ENCODE data around the gene RASA4B. TPM values are rescaled to one million over a fixed set of nuclear protein-coding genes. Genes with fewer than 3 reads are reported as not detected.
"Not testable (repeated sequence)": the region's sequence is repeated elsewhere in the genome, so short reads cannot be mapped to it uniquely, and the experiment has no call there.

The RASA4B gene
- total RNA-seq, 1 experiment from 2014 or later: 1.1 TPM

- peak; percentile 94 for DNase-seq (ENCODE audit: low read depth, low spot score)
- in situ Hi-C loops (cut with HindIII; ENCODE audit: low pct_unique_long_range_greater_than_20kb, low sequenced_read_pairs): no loop called here
Measured at GRCh38 chr7:102464577-102465280, 52.8 kb downstream of the RASA4B start, which contains the start of the genes ALKBH4 and LRWD1. Gene ALKBH4 (minus strand): TSS chr7:102464863. CDS start chr7:102464836, 27 bp downstream. Gene LRWD1 (plus strand): TSS chr7:102464984. CDS start chr7:102465081, 97 bp downstream.

- no peak for DNase-seq (ENCODE audit: low read depth, low spot score)
- in situ Hi-C loops (cut with HindIII; ENCODE audit: low pct_unique_long_range_greater_than_20kb, low sequenced_read_pairs): no loop called here
Measured at GRCh38 chr7:102463841-102464576, 53.6 kb downstream of the RASA4B start.

GRCh38 chr7:102460467-102460866 lies 57.1 kb downstream of the RASA4B start:
- in situ Hi-C loops (cut with HindIII; ENCODE audit: low pct_unique_long_range_greater_than_20kb, low sequenced_read_pairs): no loop called here
- no peak for DNase-seq (ENCODE audit: low read depth, low spot score)

- DNase-seq (ENCODE audit: low read depth, low spot score): no peak
- in situ Hi-C loops (cut with HindIII; ENCODE audit: low pct_unique_long_range_greater_than_20kb, low sequenced_read_pairs): no loop called here
Measured at GRCh38 chr7:102459221-102459844, 58.2 kb downstream of the RASA4B start.

- in situ Hi-C loops (cut with HindIII; ENCODE audit: low pct_unique_long_range_greater_than_20kb, low sequenced_read_pairs): no loop called here
Measured at GRCh38 chr7:102457352-102457924, 60.1 kb downstream of the RASA4B start.

GRCh38 chr7:102456327-102456726 lies 61.2 kb downstream of the RASA4B start:
- in situ Hi-C loops (cut with HindIII; ENCODE audit: low pct_unique_long_range_greater_than_20kb, low sequenced_read_pairs): no loop called here
- DNase-seq (ENCODE audit: low read depth, low spot score): no peak

More at GRCh38 chr7:102457352-102457924, 60.1 kb downstream of the RASA4B start:
- DNase-seq (ENCODE audit: low read depth, low spot score): no peak

GRCh38 chr7:102455596-102455995 lies 62.0 kb downstream of the RASA4B start:
- in situ Hi-C loops (cut with HindIII; ENCODE audit: low pct_unique_long_range_greater_than_20kb, low sequenced_read_pairs): no loop called here
- DNase-seq (ENCODE audit: low read depth, low spot score): no peak

- in situ Hi-C loops (cut with HindIII; ENCODE audit: low pct_unique_long_range_greater_than_20kb, low sequenced_read_pairs); DNase-seq (ENCODE audit: low read depth, low spot score): not testable (repeated sequence)
Measured at GRCh38 chr7:102454932-102455331, 62.6 kb downstream of the RASA4B start.

- in situ Hi-C loops (cut with HindIII; ENCODE audit: low pct_unique_long_range_greater_than_20kb, low sequenced_read_pairs): no loop called here
- no peak for DNase-seq (ENCODE audit: low read depth, low spot score)
Measured at GRCh38 chr7:102454468-102454867, 63.1 kb downstream of the RASA4B start.

GRCh38 chr7:102453319-102453718 lies 64.3 kb downstream of the RASA4B start:
- in situ Hi-C loops (cut with HindIII; ENCODE audit: low pct_unique_long_range_greater_than_20kb, low sequenced_read_pairs): no loop called here

GRCh38 chr7:102452451-102452850 lies 65.1 kb downstream of the RASA4B start:
- no peak for DNase-seq (ENCODE audit: low read depth, low spot score)
- in situ Hi-C loops (cut with HindIII; ENCODE audit: low pct_unique_long_range_greater_than_20kb, low sequenced_read_pairs): no loop called here

More at GRCh38 chr7:102453319-102453718, 64.3 kb downstream of the RASA4B start:
- DNase-seq (ENCODE audit: low read depth, low spot score): no peak

GRCh38 chr7:102451371-102452054 lies 66.1 kb downstream of the RASA4B start:
- peak; percentile 55 for DNase-seq (ENCODE audit: low read depth, low spot score)
- in situ Hi-C loops (cut with HindIII; ENCODE audit: low pct_unique_long_range_greater_than_20kb, low sequenced_read_pairs): no loop called here

- DNase-seq (ENCODE audit: low read depth, low spot score): peak; percentile 40
- in situ Hi-C loops (cut with HindIII; ENCODE audit: low pct_unique_long_range_greater_than_20kb, low sequenced_read_pairs): no loop called here
Measured at GRCh38 chr7:102450242-102450641, 67.3 kb downstream of the RASA4B start.

- DNase-seq (ENCODE audit: low read depth, low spot score): no peak
- in situ Hi-C loops (cut with HindIII; ENCODE audit: low pct_unique_long_range_greater_than_20kb, low sequenced_read_pairs): no loop called here
Measured at GRCh38 chr7:102449136-102449535, 68.4 kb downstream of the RASA4B start.

- DNase-seq (ENCODE audit: low read depth, low spot score): no peak
- in situ Hi-C loops (cut with HindIII; ENCODE audit: low pct_unique_long_range_greater_than_20kb, low sequenced_read_pairs): no loop called here
Measured at GRCh38 chr7:102447311-102447710, 70.3 kb downstream of the RASA4B start.

- DNase-seq (ENCODE audit: low read depth, low spot score): no peak
- in situ Hi-C loops (cut with HindIII; ENCODE audit: low pct_unique_long_range_greater_than_20kb, low sequenced_read_pairs): no loop called here
Measured at GRCh38 chr7:102446387-102447156, 71.0 kb downstream of the RASA4B start.

GRCh38 chr7:102445674-102446071 lies 71.9 kb downstream of the RASA4B start:
- DNase-seq (ENCODE audit: low read depth, low spot score): no peak
- in situ Hi-C loops (cut with HindIII; ENCODE audit: low pct_unique_long_range_greater_than_20kb, low sequenced_read_pairs): no loop called here
